NCI-H1092 treated with DMSO at 0.1 percent for 48 hours (cell line): ENCODE data around the gene TSHZ2.

Source experiments
- DNase-seq: peaks from one replicate; lab custom pipeline; 2025; lab: John Stamatoyannopoulos, UW

TSHZ2 gene

GRCh38 chr20:53252002-53252401, 279.8 kb downstream of the TSHZ2 start:
- no peak for DNase-seq

GRCh38 chr20:53253668-53254067, 281.5 kb downstream of the TSHZ2 start:
- DNase-seq, result no peak

- DNase-seq, result no peak
These were observed 283.0 kb downstream of the TSHZ2 start for GRCh38 chr20:53255102-53255710.

GRCh38 chr20:53258741-53259140, 286.6 kb downstream of the TSHZ2 start:
- no peak for DNase-seq

- DNase-seq, result no peak
These were observed 288.0 kb downstream of the TSHZ2 start for GRCh38 chr20:53260168-53260567.

GRCh38 chr20:53260591-53260990, 288.4 kb downstream of the TSHZ2 start:
- no peak for DNase-seq

GRCh38 chr20:53262365-53262764, 290.2 kb downstream of the TSHZ2 start:
- no peak for DNase-seq

GRCh38 chr20:53263554-53264438, 291.6 kb downstream of the TSHZ2 start:
- DNase-seq, result no peak

GRCh38 chr20:53264604-53265003, 292.4 kb downstream of the TSHZ2 start:
- no peak for DNase-seq

GRCh38 chr20:53265304-53265875, 293.2 kb downstream of the TSHZ2 start:
- no peak for DNase-seq

GRCh38 chr20:53269380-53269779, 297.2 kb downstream of the TSHZ2 start:
- no peak for DNase-seq

- no peak for DNase-seq
These were observed 298.7 kb downstream of the TSHZ2 start for GRCh38 chr20:53270792-53271375.

- DNase-seq, result no peak
These were observed 302.2 kb downstream of the TSHZ2 start for GRCh38 chr20:53274365-53274764.

GRCh38 chr20:53274807-53275206, 302.6 kb downstream of the TSHZ2 start:
- no peak for DNase-seq

GRCh38 chr20:53276143-53276542, 304.0 kb downstream of the TSHZ2 start:
- DNase-seq, result no peak

- no peak for DNase-seq
These were observed 306.4 kb downstream of the TSHZ2 start for GRCh38 chr20:53278555-53278954.

- DNase-seq, result no peak
These were observed 307.6 kb downstream of the TSHZ2 start for GRCh38 chr20:53279735-53280134.

- DNase-seq, result no peak
These were observed 309.5 kb downstream of the TSHZ2 start for GRCh38 chr20:53281557-53282117.

- no peak for DNase-seq
These were observed 310.2 kb downstream of the TSHZ2 start for GRCh38 chr20:53282217-53282955.

- DNase-seq, result no peak
These were observed 310.9 kb downstream of the TSHZ2 start for GRCh38 chr20:53283011-53283410.

GRCh38 chr20:53283597-53283996, 311.4 kb downstream of the TSHZ2 start:
- no peak for DNase-seq

- DNase-seq, result no peak
These were observed 312.1 kb downstream of the TSHZ2 start for GRCh38 chr20:53284256-53284655.
